Measurements from ENCODE around the gene UGT2A1. TPM values are rescaled to one million over a fixed set of nuclear protein-coding genes. Genes with fewer than 3 reads are reported as not detected.

Gene UGT2A1
- total and polyA plus RNA-seq, 2 donors (not counting 1 experiment from before 2014, with no cell fraction given): not detected

- Histone ChIP-seq H3K27ac (ENCODE audit: insufficient read depth, low read length) (no peak overlapping the region), H3K36me3 (ENCODE audit: control insufficient read depth, insufficient read depth, low read length) (no peaks in the 10 kb centered on the region), H3K9me3 (ENCODE audit: control insufficient read depth, insufficient read depth, low read depth, low read length) (no peaks in the 10 kb centered on the region), H2AFZ (ENCODE audit: low read length) (no peak overlapping the region), H3K27me3 (ENCODE audit: control insufficient read depth, insufficient read depth, low read length) (no peaks in the 10 kb centered on the region), H3K79me2 (ENCODE audit: control insufficient read depth, insufficient read depth, low read length) (no peaks in the 10 kb centered on the region), H3K4me2 (ENCODE audit: extremely low read depth, insufficient read depth, low read length) (no peak overlapping the region), H3K9ac (ENCODE audit: insufficient read depth, low read length) (no peak overlapping the region), H3K4me1 (ENCODE audit: control insufficient read depth, extremely low read depth, insufficient read depth, low read length) (no peaks in the 10 kb centered on the region), H4K20me1 (ENCODE audit: control insufficient read depth, extremely low read depth, insufficient read depth, low read length) (no peaks in the 10 kb centered on the region), H3K4me3 (replicated peaks in 1 of 4; ENCODE audit: control extremely low read depth in 1 of 4, insufficient read depth in 1 of 4, low read depth in 3 of 4, low read length in 4 of 4) (no peak overlapping the region)
- TF ChIP-seq, protein P1, sequence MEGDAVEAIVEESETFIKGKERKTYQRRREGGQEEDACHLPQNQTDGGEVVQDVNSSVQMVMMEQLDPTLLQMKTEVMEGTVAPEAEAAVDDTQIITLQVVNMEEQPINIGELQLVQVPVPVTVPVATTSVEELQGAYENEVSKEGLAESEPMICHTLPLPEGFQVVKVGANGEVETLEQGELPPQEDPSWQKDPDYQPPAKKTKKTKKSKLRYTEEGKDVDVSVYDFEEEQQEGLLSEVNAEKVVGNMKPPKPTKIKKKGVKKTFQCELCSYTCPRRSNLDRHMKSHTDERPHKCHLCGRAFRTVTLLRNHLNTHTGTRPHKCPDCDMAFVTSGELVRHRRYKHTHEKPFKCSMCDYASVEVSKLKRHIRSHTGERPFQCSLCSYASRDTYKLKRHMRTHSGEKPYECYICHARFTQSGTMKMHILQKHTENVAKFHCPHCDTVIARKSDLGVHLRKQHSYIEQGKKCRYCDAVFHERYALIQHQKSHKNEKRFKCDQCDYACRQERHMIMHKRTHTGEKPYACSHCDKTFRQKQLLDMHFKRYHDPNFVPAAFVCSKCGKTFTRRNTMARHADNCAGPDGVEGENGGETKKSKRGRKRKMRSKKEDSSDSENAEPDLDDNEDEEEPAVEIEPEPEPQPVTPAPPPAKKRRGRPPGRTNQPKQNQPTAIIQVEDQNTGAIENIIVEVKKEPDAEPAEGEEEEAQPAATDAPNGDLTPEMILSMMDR (conservative IDR thresholded peaks at IDR 0.05 in 1 of 2, IDR thresholded peaks at IDR 0.05 in 1 of 2; ENCODE audit: low read depth in 1 of 2, low read length in 2 of 2): no peak
- no peak for TF ChIP-seq EZH2 (IDR thresholded peaks at IDR 0.05; ENCODE audit: low read length, missing control alignments)
- DNase-seq (ENCODE audit: low read depth in 2 of 2): no peak
Observed at GRCh38 chr4:69583543-69583942, 69.5 kb downstream of the UGT2A1 start.

DNA sequence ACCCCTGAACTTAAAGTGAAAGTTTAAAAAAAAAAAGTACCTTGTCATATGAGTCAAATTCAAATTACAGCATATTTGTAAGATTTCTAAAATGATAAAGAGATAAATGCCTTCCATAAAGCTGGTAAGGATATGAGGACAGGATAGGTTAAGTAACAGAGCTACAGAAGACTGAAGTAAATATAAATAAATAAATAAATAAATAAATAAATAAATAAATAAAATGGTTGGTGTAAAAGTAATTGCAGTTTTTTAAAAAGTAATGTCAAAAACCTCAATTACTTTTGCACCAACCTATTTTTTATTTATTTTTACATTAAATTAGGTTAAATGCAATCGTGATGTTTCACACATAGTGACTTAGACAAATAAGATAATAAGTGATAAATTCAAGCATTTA, 75.8 kb downstream of the UGT2A1 start:
- no peaks in the 10 kb centered on the region for H3K9me3 ChIP-seq (ENCODE audit: control insufficient read depth, insufficient read depth, low read depth, low read length)
- no peaks in the 10 kb centered on the region for H3K36me3 ChIP-seq (ENCODE audit: control insufficient read depth, insufficient read depth, low read length)
- no peak for DNase-seq (ENCODE audit: low read depth in 2 of 2)
- H3K27me3 ChIP-seq (ENCODE audit: control insufficient read depth, insufficient read depth, low read length): no peaks in the 10 kb centered on the region
- no peak overlapping the region for H3K27ac ChIP-seq (ENCODE audit: insufficient read depth, low read length)
- H3K4me2 ChIP-seq (ENCODE audit: extremely low read depth, insufficient read depth, low read length): no peak overlapping the region
- no peaks in the 10 kb centered on the region for H4K20me1 ChIP-seq (ENCODE audit: control insufficient read depth, extremely low read depth, insufficient read depth, low read length)
- H3K4me1 ChIP-seq (ENCODE audit: control insufficient read depth, extremely low read depth, insufficient read depth, low read length): no peaks in the 10 kb centered on the region
- H3K4me3 ChIP-seq (replicated peaks in 1 of 4; ENCODE audit: control extremely low read depth in 1 of 4, insufficient read depth in 1 of 4, low read depth in 3 of 4, low read length in 4 of 4): no peak overlapping the region
- H3K9ac ChIP-seq (ENCODE audit: insufficient read depth, low read length): no peak overlapping the region
- H2AFZ ChIP-seq (ENCODE audit: low read length): no peak overlapping the region
- no peaks in the 10 kb centered on the region for H3K79me2 ChIP-seq (ENCODE audit: control insufficient read depth, insufficient read depth, low read length)
- TF ChIP-seq, protein P1 (conservative IDR thresholded peaks at IDR 0.05 in 1 of 2, IDR thresholded peaks at IDR 0.05 in 1 of 2; ENCODE audit: low read depth in 1 of 2, low read length in 2 of 2): no peak
- TF ChIP-seq EZH2 (IDR thresholded peaks at IDR 0.05; ENCODE audit: low read length, missing control alignments): no peak

DNA sequence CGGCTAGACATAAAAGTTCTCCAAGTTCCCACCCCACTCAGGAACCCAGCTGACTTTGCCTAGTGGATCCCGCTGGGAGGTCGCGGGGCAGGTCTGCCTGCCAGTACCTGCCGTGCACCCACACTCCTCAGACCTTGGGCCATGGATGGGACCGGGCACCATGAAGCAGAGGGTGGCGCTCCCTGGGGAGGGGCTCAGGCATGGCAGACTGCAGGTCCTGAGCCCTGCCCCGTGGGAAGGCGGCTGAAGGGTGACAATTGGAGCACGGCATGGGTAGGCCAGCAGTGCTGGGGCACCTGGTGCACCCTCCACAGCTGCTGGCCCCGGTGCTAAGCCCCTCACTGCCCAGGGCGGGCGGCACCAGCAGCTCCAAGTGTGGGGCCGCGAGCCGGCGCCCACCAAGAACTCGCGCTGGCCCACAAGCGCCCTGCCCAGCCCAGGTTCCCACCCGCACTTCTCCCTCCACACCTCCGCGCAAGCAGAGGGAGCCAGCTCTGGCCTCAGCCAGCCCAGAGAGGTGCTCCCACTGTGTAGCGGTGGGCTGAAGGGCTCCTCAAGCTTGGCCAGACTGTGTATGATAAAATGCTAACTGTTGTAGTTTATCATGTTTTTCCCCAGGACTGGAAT, 76.7 kb downstream of the UGT2A1 start:
- TF ChIP-seq EZH2 (IDR thresholded peaks at IDR 0.05; ENCODE audit: low read length, missing control alignments): no peak
- DNase-seq (ENCODE audit: low read depth in 2 of 2): no peak
- no peak overlapping the region for H3K27ac ChIP-seq (ENCODE audit: insufficient read depth, low read length)
- H3K79me2 ChIP-seq (ENCODE audit: control insufficient read depth, insufficient read depth, low read length): no peaks in the 10 kb centered on the region
- no peaks in the 10 kb centered on the region for H3K36me3 ChIP-seq (ENCODE audit: control insufficient read depth, insufficient read depth, low read length)
- H3K4me2 ChIP-seq (ENCODE audit: extremely low read depth, insufficient read depth, low read length): no peak overlapping the region
- H3K27me3 ChIP-seq (ENCODE audit: control insufficient read depth, insufficient read depth, low read length): no peaks in the 10 kb centered on the region
- H3K4me3 ChIP-seq (replicated peaks in 1 of 4; ENCODE audit: control extremely low read depth in 1 of 4, insufficient read depth in 1 of 4, low read depth in 3 of 4, low read length in 4 of 4): no peak overlapping the region
- H3K4me1 ChIP-seq (ENCODE audit: control insufficient read depth, extremely low read depth, insufficient read depth, low read length): no peaks in the 10 kb centered on the region
- no peak overlapping the region for H2AFZ ChIP-seq (ENCODE audit: low read length)
- H3K9ac ChIP-seq (ENCODE audit: insufficient read depth, low read length): no peak overlapping the region
- H4K20me1 ChIP-seq (ENCODE audit: control insufficient read depth, extremely low read depth, insufficient read depth, low read length): no peaks in the 10 kb centered on the region
- H3K9me3 ChIP-seq (ENCODE audit: control insufficient read depth, insufficient read depth, low read depth, low read length): no peaks in the 10 kb centered on the region
